Measurements from ENCODE around the gene BTBD9. TPM values are rescaled to one million over a fixed set of nuclear protein-coding genes. Genes with fewer than 3 reads are reported as not detected.

Gene BTBD9
- total and polyA plus RNA-seq, 2 donors (not counting 1 experiment from before 2014, with no cell fraction given): 4.1 to 48.9 TPM

DNA sequence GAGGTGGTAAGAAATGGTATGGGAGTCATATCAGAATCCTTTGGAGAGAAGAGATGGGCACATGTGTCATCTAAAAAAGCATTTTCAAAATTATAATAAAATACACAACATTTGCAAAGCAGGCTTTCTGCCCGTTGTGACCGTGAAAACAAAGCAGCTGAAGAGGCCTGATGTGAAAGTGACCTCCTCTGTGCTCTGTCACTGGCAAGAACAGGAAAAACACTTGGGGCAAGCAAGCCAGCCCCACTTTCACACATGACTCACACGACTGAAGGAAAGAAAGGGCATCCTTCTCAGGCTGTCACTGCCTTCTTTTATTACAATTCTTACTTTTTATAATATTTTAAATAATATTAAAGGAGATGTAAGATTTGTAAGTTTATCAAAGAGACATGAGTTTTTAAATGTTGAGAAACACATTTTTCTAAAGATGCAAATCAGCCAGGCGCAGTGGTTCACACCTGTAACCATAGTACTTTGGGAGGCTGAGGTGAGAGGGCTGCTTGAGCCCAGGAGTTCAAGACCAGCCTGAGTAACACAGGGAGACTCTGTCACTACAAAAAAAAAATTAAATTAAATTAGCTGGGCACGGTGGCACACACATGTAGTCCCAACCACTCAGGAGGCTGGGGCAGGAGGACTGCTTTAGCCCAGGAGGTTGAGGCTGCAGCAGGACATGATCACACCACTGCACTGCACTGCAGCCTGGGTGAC, 143.7 kb downstream of the BTBD9 start:
- H3K4me1 Mint-ChIP-seq: peaks cover 11% of the 10 kb centered on the region
- no peak for TF ChIP-seq EZH2 (IDR thresholded peaks at IDR 0.05; ENCODE audit: borderline replicate concordance, insufficient read depth, low read depth, low read length, poor library complexity, severe bottlenecking)
- TF ChIP-seq, protein P1, sequence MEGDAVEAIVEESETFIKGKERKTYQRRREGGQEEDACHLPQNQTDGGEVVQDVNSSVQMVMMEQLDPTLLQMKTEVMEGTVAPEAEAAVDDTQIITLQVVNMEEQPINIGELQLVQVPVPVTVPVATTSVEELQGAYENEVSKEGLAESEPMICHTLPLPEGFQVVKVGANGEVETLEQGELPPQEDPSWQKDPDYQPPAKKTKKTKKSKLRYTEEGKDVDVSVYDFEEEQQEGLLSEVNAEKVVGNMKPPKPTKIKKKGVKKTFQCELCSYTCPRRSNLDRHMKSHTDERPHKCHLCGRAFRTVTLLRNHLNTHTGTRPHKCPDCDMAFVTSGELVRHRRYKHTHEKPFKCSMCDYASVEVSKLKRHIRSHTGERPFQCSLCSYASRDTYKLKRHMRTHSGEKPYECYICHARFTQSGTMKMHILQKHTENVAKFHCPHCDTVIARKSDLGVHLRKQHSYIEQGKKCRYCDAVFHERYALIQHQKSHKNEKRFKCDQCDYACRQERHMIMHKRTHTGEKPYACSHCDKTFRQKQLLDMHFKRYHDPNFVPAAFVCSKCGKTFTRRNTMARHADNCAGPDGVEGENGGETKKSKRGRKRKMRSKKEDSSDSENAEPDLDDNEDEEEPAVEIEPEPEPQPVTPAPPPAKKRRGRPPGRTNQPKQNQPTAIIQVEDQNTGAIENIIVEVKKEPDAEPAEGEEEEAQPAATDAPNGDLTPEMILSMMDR (IDR thresholded peaks at IDR 0.05): no peak
- H3K9me3 ChIP-seq (ENCODE audit: control extremely low read depth in 1 of 3, control insufficient read depth in 2 of 3, insufficient read depth in 1 of 3, low read length in 2 of 3): no peaks in the 10 kb centered on the region
- no peak overlapping the region for H3K4me3 Mint-ChIP-seq
- DNase-seq (no peak), ATAC-seq (ENCODE audit: low read depth) (no peak)
- no peak overlapping the region for H3K4me3 ChIP-seq (ENCODE audit: control extremely low read depth in 1 of 5, extremely low read depth in 1 of 5, insufficient read depth in 1 of 5, low read depth in 2 of 5, low read length in 4 of 5)
- H3K4me2 ChIP-seq (replicated peaks; ENCODE audit: low read depth, low read length, poor library complexity, severe bottlenecking): no peak overlapping the region
- ChIA-PET POLR2A (no interaction called here), CTCF (interaction anchor here (0.7 to 3.1 kb wide), 7 partner anchors 13 to 462 kb away, joined by 3 to 15 read pairs (median 3); no protein-coding TSS in a partner anchor)
- no peaks in the 10 kb centered on the region for H3K27me3 Mint-ChIP-seq
- H3K9ac ChIP-seq (ENCODE audit: low read length): no peak overlapping the region
- no peaks in the 10 kb centered on the region for H3K79me2 ChIP-seq (ENCODE audit: control insufficient read depth, insufficient read depth, low read length)
- WGBS (ENCODE audit: insufficient coverage): 65% methylated on average over 3 of the region's 5 CpGs
- H3K9me3 Mint-ChIP-seq (ENCODE audit: insufficient read depth): no peaks in the 10 kb centered on the region
- H3K27ac Mint-ChIP-seq: no peak overlapping the region
- no peaks in the 10 kb centered on the region for H3K4me1 ChIP-seq (ENCODE audit: control insufficient read depth in 2 of 2, insufficient read depth in 2 of 2, low read length in 2 of 2)
- H3K27ac ChIP-seq (ENCODE audit: low read length in 2 of 2): no peak overlapping the region
- H3K27me3 ChIP-seq (replicated peaks in 1 of 4; ENCODE audit: control extremely low read depth in 1 of 4, control insufficient read depth in 3 of 4, insufficient read depth in 4 of 4, low read length in 3 of 4): no peaks in the 10 kb centered on the region
- no peak overlapping the region for H2AFZ ChIP-seq (ENCODE audit: insufficient read depth, low read depth, low read length, poor library complexity, severe bottlenecking)
- no peaks in the 10 kb centered on the region for H4K20me1 ChIP-seq (ENCODE audit: control insufficient read depth, insufficient read depth, low read length, poor library complexity, severe bottlenecking)
- H3K36me3 ChIP-seq (replicated peaks in 1 of 2; ENCODE audit: control extremely low read depth in 1 of 2, control insufficient read depth in 1 of 2, extremely low read depth in 1 of 2, insufficient read depth in 2 of 2, low read length in 1 of 2): no peaks in the 10 kb centered on the region
- intact Hi-C loops (cut with micrococcal nuclease): no loop called here

GRCh38 chr6:38495518-38495917, 144.2 kb downstream of the BTBD9 start:
- POLR2A ChIA-PET: interaction anchor here (0.6 to 0.7 kb wide), 2 partner anchors 71 to 106 kb away, joined by 4 read pairs; no protein-coding TSS in a partner anchor
- no CpG with 5 or more reads among the region's 5 CpGs for WGBS (ENCODE audit: insufficient coverage)
- H3K9me3 ChIP-seq (ENCODE audit: control extremely low read depth in 1 of 3, control insufficient read depth in 2 of 3, insufficient read depth in 1 of 3, low read length in 2 of 3): no peaks in the 10 kb centered on the region
- H3K79me2 ChIP-seq (ENCODE audit: control insufficient read depth, insufficient read depth, low read length): no peaks in the 10 kb centered on the region
- ATAC-seq (ENCODE audit: low read depth) (no peak), DNase-seq (no peak)
- intact Hi-C loops (cut with micrococcal nuclease): no loop called here
- Mint-ChIP-seq H3K27ac (peak overlapping the region; percentile 13), H3K27me3 (no peaks in the 10 kb centered on the region), H3K4me1 (peaks cover 11% of the 10 kb centered on the region), H3K4me3 (no peak overlapping the region), H3K9me3 (ENCODE audit: insufficient read depth) (no peaks in the 10 kb centered on the region)
- H3K4me1 ChIP-seq (ENCODE audit: control insufficient read depth in 2 of 2, insufficient read depth in 2 of 2, low read length in 2 of 2): no peaks in the 10 kb centered on the region
- CTCF ChIA-PET: interaction anchor here (1.0 to 3.1 kb wide), 11 partner anchors 8 to 533 kb away, joined by 3 to 65 read pairs (median 5); no protein-coding TSS in a partner anchor
- H2AFZ ChIP-seq (ENCODE audit: insufficient read depth, low read depth, low read length, poor library complexity, severe bottlenecking): no peak overlapping the region
- no peak overlapping the region for H3K4me3 ChIP-seq (ENCODE audit: control extremely low read depth in 1 of 5, extremely low read depth in 1 of 5, insufficient read depth in 1 of 5, low read depth in 2 of 5, low read length in 4 of 5)
- H3K27ac ChIP-seq (ENCODE audit: low read length in 2 of 2): no peak overlapping the region
- no peaks in the 10 kb centered on the region for H4K20me1 ChIP-seq (ENCODE audit: control insufficient read depth, insufficient read depth, low read length, poor library complexity, severe bottlenecking)
- H3K9ac ChIP-seq (ENCODE audit: low read length): no peak overlapping the region
- no peaks in the 10 kb centered on the region for H3K36me3 ChIP-seq (replicated peaks in 1 of 2; ENCODE audit: control extremely low read depth in 1 of 2, control insufficient read depth in 1 of 2, extremely low read depth in 1 of 2, insufficient read depth in 2 of 2, low read length in 1 of 2)
- H3K4me2 ChIP-seq (replicated peaks; ENCODE audit: low read depth, low read length, poor library complexity, severe bottlenecking): no peak overlapping the region
- TF ChIP-seq, protein P1 (IDR thresholded peaks at IDR 0.05): no peak
- no peaks in the 10 kb centered on the region for H3K27me3 ChIP-seq (replicated peaks in 1 of 4; ENCODE audit: control extremely low read depth in 1 of 4, control insufficient read depth in 3 of 4, insufficient read depth in 4 of 4, low read length in 3 of 4)

Data from B cell (primary cell).